ENCODE data around the gene MBTD1. TPM values are rescaled to one million over a fixed set of nuclear protein-coding genes. Genes with fewer than 3 reads are reported as not detected.

Gene MBTD1
- total and polyA plus RNA-seq, 2 of the 8 experiments (the other 6 are each of a cell fraction or from before 2014, with no cell fraction given) = 20.3 to 51.4 TPM

- TF ChIP-seq E2F6 (IDR thresholded peaks at IDR 0.05) = no peak
Measured at GRCh38 chr17:51305182-51305581, 45.3 kb upstream of the MBTD1 start (continued).
